HepG2 (cell line): ENCODE data around the gene CTNNBL1. TPM values are rescaled to one million over a fixed set of nuclear protein-coding genes. Genes with fewer than 3 reads are reported as not detected.

ENCODE experiments used
- CEBPB ChIP-seq: IDR thresholded peaks from 2 replicates; pipeline ENCODE4 v1.6.1; 2011; ENCODE audit warnings: low read depth, low read length, improper control_type of control experiment, borderline replicate concordance
- EED ChIP-seq: sonication (generic); formaldehyde crosslinking; IDR thresholded peaks from 2 replicates; pipeline ENCODE4 v1.5.0; 2020; ENCODE audit warnings: mild to moderate bottlenecking, missing genetic modification reagents
- FOXA3 ChIP-seq: IDR thresholded peaks from 2 replicates; pipeline ENCODE4 v1.6.1; 2016; ENCODE audit warnings: missing genetic modification reagents, missing compliant biosample characterization
- GATA4 ChIP-seq: sonication (generic); IDR thresholded peaks from 2 replicates; pipeline ENCODE4 v1.6.1; 2016; ENCODE audit warnings: antibody characterized with exemption, low read depth, borderline replicate concordance
- GZF1 ChIP-seq: sonication (generic); formaldehyde crosslinking; IDR thresholded peaks from 2 replicates; pipeline ENCODE4 v1.5.1; 2020; ENCODE audit warnings: mild to moderate bottlenecking, missing genetic modification reagents
- JUND ChIP-seq: sonication (generic); formaldehyde crosslinking; IDR thresholded peaks from 2 replicates; pipeline ENCODE4 v1.8.0; 2022; ENCODE audit warnings: mild to moderate bottlenecking, missing genetic modification reagents
- MAF1 ChIP-seq: sonication (generic); formaldehyde crosslinking; IDR thresholded peaks from 2 replicates; pipeline ENCODE4 v1.5.0; 2020; ENCODE audit warnings: missing genetic modification reagents, borderline replicate concordance
- MIER2 ChIP-seq: IDR thresholded peaks from 2 replicates; pipeline ENCODE4 v1.6.1; 2016; ENCODE audit warnings: missing biosample characterization, missing genetic modification reagents
- MXD3 ChIP-seq: IDR thresholded peaks from 2 replicates; pipeline ENCODE4 v1.6.1; 2016; ENCODE audit warnings: mild to moderate bottlenecking, missing biosample characterization, missing genetic modification reagents
- NBN ChIP-seq: fragments of 450-650 bp; conservative IDR thresholded peaks from 2 replicates; pipeline ENCODE4 v1.6.1; 2017
- NRL ChIP-seq: sonication (generic); formaldehyde crosslinking; IDR thresholded peaks from 2 replicates; pipeline ENCODE4 v1.5.0; 2020; ENCODE audit warnings: missing genetic modification reagents, mild to moderate bottlenecking, moderate library complexity, borderline replicate concordance
- ONECUT2 ChIP-seq: sonication (generic); formaldehyde crosslinking; IDR thresholded peaks from 2 replicates; pipeline ENCODE4 v1.4.0; 2020; ENCODE audit warnings: missing genetic modification reagents
- PRMT3 ChIP-seq: sonication (generic); formaldehyde crosslinking; IDR thresholded peaks from 2 replicates; pipeline ENCODE4 v1.8.1; 2022; ENCODE audit warnings: low read depth, mild to moderate bottlenecking, moderate library complexity, missing genetic modification reagents, borderline replicate concordance
- RCOR2 ChIP-seq: IDR thresholded peaks from 2 replicates; pipeline ENCODE4 v1.6.1; 2016; ENCODE audit warnings: missing biosample characterization, missing genetic modification reagents
- RFX1 ChIP-seq: fragments of 450-650 bp; IDR thresholded peaks from 2 replicates; pipeline ENCODE4 v1.6.1; 2017
- SMAD9 ChIP-seq: sonication (generic); formaldehyde crosslinking; IDR thresholded peaks from 2 replicates; pipeline ENCODE4 v1.5.1; 2020; ENCODE audit warnings: mild to moderate bottlenecking, missing genetic modification reagents
- SMARCE1 ChIP-seq: fragments of 450-650 bp; IDR thresholded peaks from 2 replicates; pipeline ENCODE4 v1.6.1; 2017; ENCODE audit warnings: borderline replicate concordance
- ZBTB14 ChIP-seq: sonication (generic); formaldehyde crosslinking; IDR thresholded peaks from 2 replicates; pipeline ENCODE4 v1.4.0; 2020; ENCODE audit warnings: missing genetic modification reagents
- ZBTB20 ChIP-seq: sonication (generic); formaldehyde crosslinking; IDR thresholded peaks from 2 replicates; pipeline ENCODE4 v1.8.1; 2023; ENCODE audit warnings: missing genetic modification reagents, low read depth, mild to moderate bottlenecking, borderline replicate concordance
- ZFX ChIP-seq: sonication (generic); formaldehyde crosslinking; IDR thresholded peaks from 2 replicates; pipeline ENCODE4 v1.4.0; 2020; ENCODE audit warnings: mild to moderate bottlenecking, low read depth, missing genetic modification reagents, moderate library complexity
- ZNF337 ChIP-seq: sonication (generic); formaldehyde crosslinking; IDR thresholded peaks from 2 replicates; pipeline ENCODE4 v1.5.1; 2020; ENCODE audit warnings: missing genetic modification reagents, low read depth, mild to moderate bottlenecking, borderline replicate concordance
- ZNF460 ChIP-seq: sonication (generic); formaldehyde crosslinking; IDR thresholded peaks from 2 replicates; pipeline ENCODE4 v1.5.1; 2020; ENCODE audit warnings: missing genetic modification reagents, mild to moderate bottlenecking, borderline replicate concordance
- ZNF468 ChIP-seq: sonication (generic); formaldehyde crosslinking; IDR thresholded peaks from 2 replicates; pipeline ENCODE4 v1.8.0; 2022; ENCODE audit warnings: mild to moderate bottlenecking, moderate library complexity, missing genetic modification reagents
- ZNF496 ChIP-seq: sonication (generic); formaldehyde crosslinking; IDR thresholded peaks from 2 replicates; pipeline ENCODE4 v1.8.1; 2023; ENCODE audit warnings: mild to moderate bottlenecking, moderate library complexity, missing genetic modification reagents; ENCODE audit not compliant: insufficient replicate concordance
- ZNF563 ChIP-seq: sonication (generic); formaldehyde crosslinking; IDR thresholded peaks from 2 replicates; pipeline ENCODE4 v1.8.0; 2022; ENCODE audit warnings: mild to moderate bottlenecking, moderate library complexity, missing genetic modification reagents
- ZNF713 ChIP-seq: sonication (generic); formaldehyde crosslinking; IDR thresholded peaks from 2 replicates; pipeline ENCODE4 v1.4.0; 2020; ENCODE audit warnings: mild to moderate bottlenecking, missing genetic modification reagents
- ZNF772 ChIP-seq: sonication (generic); formaldehyde crosslinking; IDR thresholded peaks from 2 replicates; pipeline ENCODE4 v1.5.0; 2020; ENCODE audit warnings: mild to moderate bottlenecking, missing genetic modification reagents
- ZNF775 ChIP-seq: sonication (generic); formaldehyde crosslinking; IDR thresholded peaks from 2 replicates; pipeline ENCODE4 v1.4.0; 2020; ENCODE audit warnings: missing genetic modification reagents, mild to moderate bottlenecking, moderate library complexity, borderline replicate concordance
- ZSCAN21 ChIP-seq: sonication (generic); formaldehyde crosslinking; IDR thresholded peaks from 2 replicates; pipeline ENCODE4 v1.8.0; 2022; ENCODE audit warnings: mild to moderate bottlenecking, missing genetic modification reagents, moderate library complexity, borderline replicate concordance
- polyA plus RNA-seq, 8 experiments: library from polyadenylated mRNA; depleted of rRNA in 3 of 8; stranded (reverse) in 7 of 8; unstranded in 1 of 8; fragments of >200 nt; fragmentation: Illumina TruSeq in 4 of 8; extraction: Trizol in 4 of 8; gene quantifications; 2 replicates each; pipeline versions ENCODE4 v1.2.1 to v1.2.3, GENCODE V29; 2011 to 2016; ENCODE audit warnings: low read depth in 4 of 8, missing spikeins in 1 of 8, mixed read lengths in 1 of 8; ENCODE audit not compliant: insufficient read depth in 1 of 8
- total RNA-seq, 5 experiments: library from RNA; depleted of rRNA; stranded (reverse); fragments of >200 nt; fragmentation: Illumina TruSeq; extraction: Trizol; gene quantifications; 2 replicates each; pipeline ENCODE4 v1.2.3, GENCODE V29; 2016; ENCODE audit warnings: low read depth in 1 of 5

Gene CTNNBL1
- total and polyA plus RNA-seq, 2 of the 13 experiments (the other 11 are each of a cell fraction or from before 2014, with no cell fraction given), result 49.3 to 94.6 TPM

GRCh38 chr20:37881601-37882343 lies 187.9 kb downstream of the CTNNBL1 start (continued):
- no peak for TF ChIP-seq RCOR2
- TF ChIP-seq MIER2 (CRISPR knock-in tag), result no peak
- TF ChIP-seq ZNF468, result no peak
- no peak for TF ChIP-seq NBN
- no peak for TF ChIP-seq ZNF496
- peak; percentile 37; the same call in 1 of the 2 replicates for TF ChIP-seq ZBTB20
- TF ChIP-seq ZSCAN21, result no peak; the same call in 1 of the 2 replicates
- TF ChIP-seq ZNF337 (CRISPR knock-in tag), result no peak
- peak; percentile 62; the same call in 1 of the 2 replicates for TF ChIP-seq MXD3 (CRISPR knock-in tag)
- no peak for TF ChIP-seq ONECUT2 (CRISPR knock-in tag)
- TF ChIP-seq EED (CRISPR knock-in tag), result no peak
- TF ChIP-seq ZBTB14 (CRISPR knock-in tag), result no peak
- TF ChIP-seq ZNF460 (CRISPR knock-in tag), result no peak
- no peak for TF ChIP-seq MAF1
- 0 out of 2 replicates have a peak, but pooled peaks have one; percentile 55 for TF ChIP-seq ZNF563 (CRISPR knock-in tag)
- TF ChIP-seq NRL (CRISPR knock-in tag), result peak; percentile 83
- TF ChIP-seq SMAD9 (CRISPR knock-in tag), result no peak
- TF ChIP-seq GATA4, result no peak
- no peak for TF ChIP-seq RFX1
- TF ChIP-seq CEBPB, result no peak
- peak; percentile 49 for TF ChIP-seq FOXA3 (CRISPR knock-in tag)
- TF ChIP-seq ZNF775 (CRISPR knock-in tag), result peak; percentile 67; the same call in 1 of the 2 replicates
- TF ChIP-seq JUND (CRISPR knock-in tag), result peak; percentile 37; the same call in 1 of the 2 replicates
- TF ChIP-seq ZFX (CRISPR knock-in tag), result no peak
- no peak for TF ChIP-seq ZNF772 (CRISPR knock-in tag)
- TF ChIP-seq PRMT3 (CRISPR knock-in tag), result no peak
- no peak for TF ChIP-seq ZNF713 (CRISPR knock-in tag)
- TF ChIP-seq SMARCE1, result no peak
- no peak for TF ChIP-seq GZF1
